NCI-H146 treated with DMSO at 0.1 percent for 48 hours (cell line): ENCODE measurements around the gene ISOC2.
"Not testable (repeated sequence)": the region's sequence is repeated elsewhere in the genome, so short reads cannot be mapped to it uniquely, and the experiment has no call there.

Experiments
- DNase-seq: peaks from one replicate; lab custom pipeline; 2025; ENCODE audit not compliant: unreplicated experiment; lab: John Stamatoyannopoulos, UW

Gene ISOC2

GRCh38 chr19:55460670-55461258, 678 bp downstream of the ISOC2 start:
- DNase-seq: peak; percentile 73

GRCh38 chr19:55459950-55460657, 1.3 kb downstream of the ISOC2 start:
- no peak for DNase-seq

- no peak for DNase-seq
Measured at GRCh38 chr19:55459551-55459949, 1.9 kb downstream of the ISOC2 start.

GRCh38 chr19:55457683-55458457, 3.6 kb downstream of the ISOC2 start:
- no peak for DNase-seq

- DNase-seq: no peak
Measured at GRCh38 chr19:55456347-55456746, 5.1 kb downstream of the ISOC2 start.

GRCh38 chr19:55455576-55456235, 5.7 kb downstream of the ISOC2 start:
- no peak for DNase-seq

- DNase-seq: peak; percentile 26
Measured at GRCh38 chr19:55454787-55455243, 6.6 kb downstream of the ISOC2 start.

- no peak for DNase-seq
Measured at GRCh38 chr19:55453511-55454260, 7.8 kb downstream of the ISOC2 start.

- DNase-seq: peak; percentile 95
Measured at GRCh38 chr19:55452749-55453346, 8.6 kb downstream of the ISOC2 start.

GRCh38 chr19:55451965-55452748, 9.3 kb downstream of the ISOC2 start:
- DNase-seq: no peak

GRCh38 chr19:55451163-55451964, 10.1 kb downstream of the ISOC2 start:
- DNase-seq: no peak

- DNase-seq: no peak
Measured at GRCh38 chr19:55449469-55449868, 12.0 kb downstream of the ISOC2 start.

- DNase-seq: not testable (repeated sequence)
Measured at GRCh38 chr19:55448175-55448490, 13.3 kb downstream of the ISOC2 start.

- DNase-seq: peak; percentile 56
Measured at GRCh38 chr19:55447421-55448174, 13.8 kb downstream of the ISOC2 start.

GRCh38 chr19:55446060-55446459, 15.4 kb downstream of the ISOC2 start:
- DNase-seq: no peak

- no peak for DNase-seq
Measured at GRCh38 chr19:55444646-55445045, 16.8 kb downstream of the ISOC2 start.

GRCh38 chr19:55443824-55444480, 17.5 kb downstream of the ISOC2 start:
- DNase-seq: no peak
